ENCODE results near the gene TATDN2. TPM values are rescaled to one million over a fixed set of nuclear protein-coding genes. Genes with fewer than 3 reads are reported as not detected.
A peak's percentile ranks its signal among the peaks of the same experiment; 100 is the strongest.

Gene TATDN2
- total and polyA plus RNA-seq, 4 experiments from 2014 or later, result 8.4 to 79.3 (median 48.1) TPM

DNA sequence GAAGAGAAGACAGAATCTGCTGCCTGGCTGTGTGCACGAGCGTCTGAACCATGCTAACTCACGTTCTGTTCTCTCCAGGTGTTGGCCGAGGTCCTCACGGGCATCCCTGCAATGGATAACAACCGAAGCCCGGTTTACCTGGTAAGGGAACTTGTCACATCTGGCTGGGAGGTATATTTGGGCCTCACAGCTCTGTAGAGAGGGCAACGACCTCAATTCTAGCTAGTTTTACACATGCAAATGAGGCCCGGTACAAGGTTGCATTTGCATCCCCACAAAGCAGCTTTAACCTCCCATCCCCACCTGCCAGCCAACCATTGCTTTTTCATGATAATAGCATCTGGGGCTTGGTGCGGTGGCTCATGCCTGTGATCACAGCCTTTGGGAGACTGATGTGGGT, 22.0 kb upstream of the TATDN2 start:
- peaks cover 0 to 25% of the 10 kb centered on the region in 2 donors for H3K36me3 Mint-ChIP-seq
- Histone ChIP-seq H3K4me1 (ENCODE audit: insufficient read depth, low read length) (peaks cover 64% of the 10 kb centered on the region), H3K4me3 (ENCODE audit: low read length in 2 of 2) (no peak overlapping the region), H3K36me3 (ENCODE audit: insufficient read depth, low read length) (peaks cover 10% of the 10 kb centered on the region), H3K27ac (ENCODE audit: low read depth, low read length) (no peak overlapping the region), H3K27me3 (ENCODE audit: insufficient read depth, low read length) (no peaks in the 10 kb centered on the region), H3K9me3 (ENCODE audit: control insufficient read depth in 1 of 2, low read length in 2 of 2) (no peaks in the 10 kb centered on the region)
- no peak overlapping the region for H3K4me3 Mint-ChIP-seq
- peaks cover 41 to 67% (median 51%) of the 10 kb centered on the region in 4 donors for H3K4me1 Mint-ChIP-seq
- CTCF ChIA-PET (ENCODE audit: partially characterized antibody), result interaction anchor here (0.8 to 1.5 kb wide), 8 partner anchors 17 to 293 kb away, joined by 3 to 7 read pairs (median 4); partner anchors contain the start of gene CRELD1
- H3K27me3 Mint-ChIP-seq, result no peaks in the 10 kb centered on the region
- DNase-seq, result no peak
- intact Hi-C loops (cut with micrococcal nuclease), result no loop called here
- H3K27ac Mint-ChIP-seq, result no peak overlapping the region
- POLR2A ChIA-PET (ENCODE audit: partially characterized antibody), result interaction anchor here (0.9 to 1.5 kb wide), 3 partner anchors 32 to 293 kb away, joined by 3 to 5 read pairs (median 4); partner anchors contain the start of gene CRELD1
- H3K9me3 Mint-ChIP-seq, result no peaks in the 10 kb centered on the region

DNA sequence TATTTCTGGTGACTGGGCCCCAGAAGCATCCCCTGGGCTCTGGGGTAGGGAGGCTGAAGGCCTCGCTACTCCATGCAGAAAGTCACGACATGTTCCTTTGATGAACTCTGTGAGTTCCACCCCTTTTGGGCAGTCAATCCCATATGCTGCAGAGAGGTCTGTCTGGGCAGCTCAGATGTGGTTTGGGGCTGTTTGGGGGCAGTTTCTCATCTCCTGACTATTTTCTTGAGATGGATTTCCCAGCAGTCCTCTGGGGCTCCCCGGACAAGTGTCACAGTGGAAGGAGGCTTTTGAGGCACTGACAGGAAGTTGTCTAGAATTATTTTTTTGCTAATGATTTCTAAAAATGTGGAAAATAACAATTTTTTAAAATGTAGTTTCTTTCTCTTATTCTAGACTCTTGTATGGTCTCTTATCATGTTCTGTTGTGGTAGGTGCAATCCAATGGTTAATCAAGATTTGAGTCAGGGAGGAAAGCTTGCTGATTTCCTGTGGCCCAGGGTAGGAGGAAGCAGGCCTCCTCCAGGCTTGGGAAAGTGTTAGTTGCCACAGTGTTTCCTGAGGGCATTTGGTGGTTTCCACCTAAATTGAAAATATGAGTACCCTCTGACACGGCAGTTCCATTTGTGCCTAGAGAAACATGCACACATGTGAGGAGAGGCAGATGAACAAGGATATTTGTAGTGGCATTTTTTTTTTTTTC, 19.9 kb upstream of the TATDN2 start:
- Mint-ChIP-seq H3K4me1 (peaks cover 34 to 52% (median 40%) of the 10 kb centered on the region in 4 donors), H3K4me3 (peak overlapping the region in 6 of 8 donors; percentile 16 to 58 (median 26)), H3K9me3 (no peaks in the 10 kb centered on the region), H3K27me3 (no peaks in the 10 kb centered on the region), H3K36me3 (peaks cover 0 to 18% of the 10 kb centered on the region in 2 donors), H3K27ac (peak overlapping the region; percentile 5 to 92 (median 79))
- H3K27me3 ChIP-seq (ENCODE audit: insufficient read depth, low read length), result no peaks in the 10 kb centered on the region
- CTCF ChIA-PET (ENCODE audit: partially characterized antibody), result interaction anchor here (1.0 to 2.4 kb wide), 2 partner anchors 34 to 63 kb away, joined by 3 to 7 read pairs; partner anchors contain the start of gene IRAK2
- POLR2A ChIA-PET (ENCODE audit: partially characterized antibody), result interaction anchor here (0.7 to 1.7 kb wide), 6 partner anchors 10 to 295 kb away, joined by 3 to 5 read pairs (median 4); partner anchors contain the start of genes CRELD1 and TATDN2
- H3K27ac ChIP-seq (ENCODE audit: low read depth, low read length), result no peak overlapping the region
- no peaks in the 10 kb centered on the region for H3K9me3 ChIP-seq (ENCODE audit: control insufficient read depth in 1 of 2, low read length in 2 of 2)
- H3K4me3 ChIP-seq (ENCODE audit: low read length in 2 of 2), result no peak overlapping the region
- intact Hi-C loops (cut with micrococcal nuclease), result no loop called here
- H3K4me1 ChIP-seq (ENCODE audit: insufficient read depth, low read length), result peaks cover 44% of the 10 kb centered on the region
- H3K36me3 ChIP-seq (ENCODE audit: insufficient read depth, low read length), result no peaks in the 10 kb centered on the region
- DNase-seq, result no peak

DNA sequence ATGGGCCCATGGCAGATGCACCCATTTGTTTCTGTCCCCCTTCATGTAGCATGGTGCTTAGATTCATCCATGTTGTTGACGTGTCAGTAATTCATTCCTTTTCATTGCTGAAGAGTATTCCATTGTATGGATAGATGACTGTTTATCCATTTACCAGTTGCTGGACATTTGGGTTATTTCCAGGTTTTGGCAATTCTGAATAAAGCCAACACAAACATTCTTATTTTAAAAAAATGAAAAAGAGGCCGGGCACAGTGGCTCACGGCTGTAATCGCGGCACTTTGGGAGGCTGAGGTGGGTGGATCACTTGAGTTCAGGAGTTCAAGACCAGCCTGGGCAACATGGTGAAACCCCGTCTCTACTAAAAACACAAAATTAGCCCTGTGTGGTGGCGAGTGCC, 18.7 kb upstream of the TATDN2 start:
- peaks cover 8 to 17% of the 10 kb centered on the region in 2 donors for H3K36me3 Mint-ChIP-seq
- H3K4me3 Mint-ChIP-seq, result no peak overlapping the region
- Histone ChIP-seq H3K9me3 (ENCODE audit: control insufficient read depth in 1 of 2, low read length in 2 of 2) (no peaks in the 10 kb centered on the region), H3K27me3 (ENCODE audit: insufficient read depth, low read length) (no peaks in the 10 kb centered on the region), H3K4me1 (ENCODE audit: insufficient read depth, low read length) (peaks cover 32% of the 10 kb centered on the region), H3K36me3 (ENCODE audit: insufficient read depth, low read length) (no peaks in the 10 kb centered on the region), H3K27ac (ENCODE audit: low read depth, low read length) (no peak overlapping the region), H3K4me3 (ENCODE audit: low read length in 2 of 2) (no peak overlapping the region)
- no peaks in the 10 kb centered on the region for H3K27me3 Mint-ChIP-seq
- no peak for DNase-seq
- intact Hi-C loops (cut with micrococcal nuclease), result no loop called here
- peaks cover 24 to 40% (median 30%) of the 10 kb centered on the region in 4 donors for H3K4me1 Mint-ChIP-seq
- ChIA-PET CTCF (ENCODE audit: partially characterized antibody) (no interaction called here), POLR2A (ENCODE audit: partially characterized antibody) (interaction anchor here (0.6 to 2.2 kb wide), 4 partner anchors 9 to 36 kb away, joined by 3 to 5 read pairs (median 4); no protein-coding TSS in a partner anchor)
- H3K27ac Mint-ChIP-seq, result peak overlapping the region in 4 of 7 donors; percentile 21 to 79 (median 55)
- H3K9me3 Mint-ChIP-seq, result no peaks in the 10 kb centered on the region

DNA sequence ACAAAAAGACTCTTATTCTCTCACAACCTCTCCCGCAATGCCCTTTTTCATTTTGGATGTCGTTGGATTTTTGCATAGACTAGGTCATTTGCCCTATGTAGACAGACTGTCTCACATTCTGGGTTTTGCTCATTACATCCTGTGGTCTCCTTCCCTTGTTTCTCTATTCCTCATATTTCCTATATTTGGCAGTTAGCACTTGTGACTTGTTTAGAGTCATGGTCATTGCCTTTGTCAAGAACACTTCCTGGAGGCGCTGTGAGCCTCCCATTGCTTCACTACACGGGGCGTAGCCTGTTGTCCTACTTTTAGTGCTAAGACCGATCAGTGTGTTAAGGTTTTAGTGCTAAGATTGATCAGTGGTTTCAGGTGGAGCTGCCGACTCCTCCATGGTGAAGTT, 16.1 kb upstream of the TATDN2 start:
- peaks cover 20 to 31% (median 24%) of the 10 kb centered on the region in 4 donors for H3K4me1 Mint-ChIP-seq
- H3K4me3 Mint-ChIP-seq, result peak overlapping the region in 7 of 8 donors; percentile 30 to 71 (median 60)
- peak overlapping the region in 5 of 7 donors; percentile 18 to 73 (median 72) for H3K27ac Mint-ChIP-seq
- H3K4me1 ChIP-seq (ENCODE audit: insufficient read depth, low read length), result peaks cover 20% of the 10 kb centered on the region
- H3K27me3 Mint-ChIP-seq, result no peaks in the 10 kb centered on the region
- H3K36me3 Mint-ChIP-seq, result peaks cover 14 to 15% of the 10 kb centered on the region in 2 donors
- no peak overlapping the region for H3K27ac ChIP-seq (ENCODE audit: low read depth, low read length)
- ChIA-PET CTCF (ENCODE audit: partially characterized antibody) (interaction anchor here (0.6 to 1.0 kb wide), 2 partner anchors 8 to 32 kb away, joined by 3 to 4 read pairs; no protein-coding TSS in a partner anchor), POLR2A (ENCODE audit: partially characterized antibody) (interaction anchor here (1.0 to 3.3 kb wide), 2 partner anchors 10 to 16 kb away, joined by 3 to 10 read pairs; partner anchors contain the start of gene TATDN2)
- no peak for DNase-seq
- intact Hi-C loops (cut with micrococcal nuclease), result no loop called here
- no peak overlapping the region for H3K4me3 ChIP-seq (ENCODE audit: low read length in 2 of 2)
- no peaks in the 10 kb centered on the region for H3K27me3 ChIP-seq (ENCODE audit: insufficient read depth, low read length)
- H3K9me3 Mint-ChIP-seq, result no peaks in the 10 kb centered on the region
- peaks cover 6% of the 10 kb centered on the region for H3K36me3 ChIP-seq (ENCODE audit: insufficient read depth, low read length)
- H3K9me3 ChIP-seq (ENCODE audit: control insufficient read depth in 1 of 2, low read length in 2 of 2), result no peaks in the 10 kb centered on the region

DNA sequence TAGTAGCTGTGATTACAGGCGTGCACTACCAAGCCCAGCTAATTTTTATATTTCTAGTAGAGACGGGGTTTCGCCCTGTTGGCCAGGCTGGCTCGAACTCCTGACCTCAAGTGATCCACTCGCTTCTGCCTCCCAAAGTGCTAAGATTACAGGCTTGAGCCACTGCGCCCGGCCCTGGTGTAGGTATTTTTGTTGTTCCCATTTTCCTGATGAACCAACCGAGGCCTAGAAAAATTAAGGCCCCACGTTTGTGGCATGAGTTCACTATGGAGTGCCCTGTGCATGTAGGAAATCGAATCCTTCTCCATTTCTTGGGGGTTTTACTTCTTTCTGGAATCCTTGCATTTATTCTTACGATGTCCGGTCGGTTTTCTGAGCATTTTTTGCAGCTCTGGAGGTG, 14.3 kb upstream of the TATDN2 start:
- H3K27ac Mint-ChIP-seq, result no peak overlapping the region
- CTCF ChIA-PET (ENCODE audit: partially characterized antibody), result interaction anchor here (0.8 kb wide), 1 partner anchor 69 kb away, joined by 3 read pairs; the partner anchor contains the start of gene IRAK2
- POLR2A ChIA-PET (ENCODE audit: partially characterized antibody), result interaction anchor here (0.7 to 0.9 kb wide), 2 partner anchors 8 to 11 kb away, joined by 3 read pairs; no protein-coding TSS in a partner anchor
- peaks cover 18% of the 10 kb centered on the region for H3K4me1 ChIP-seq (ENCODE audit: insufficient read depth, low read length)
- no peaks in the 10 kb centered on the region for H3K9me3 Mint-ChIP-seq
- H3K27me3 ChIP-seq (ENCODE audit: insufficient read depth, low read length), result no peaks in the 10 kb centered on the region
- H3K36me3 ChIP-seq (ENCODE audit: insufficient read depth, low read length), result peaks cover 6% of the 10 kb centered on the region
- DNase-seq, result no peak
- no peak overlapping the region for H3K4me3 ChIP-seq (ENCODE audit: low read length in 2 of 2)
- H3K36me3 Mint-ChIP-seq, result peaks cover 18 to 26% of the 10 kb centered on the region in 2 donors
- H3K4me1 Mint-ChIP-seq, result peaks cover 25 to 34% (median 29%) of the 10 kb centered on the region in 4 donors
- H3K27me3 Mint-ChIP-seq, result no peaks in the 10 kb centered on the region
- intact Hi-C loops (cut with micrococcal nuclease), result no loop called here
- H3K4me3 Mint-ChIP-seq, result no peak overlapping the region
- H3K27ac ChIP-seq (ENCODE audit: low read depth, low read length), result no peak overlapping the region
- H3K9me3 ChIP-seq (ENCODE audit: control insufficient read depth in 1 of 2, low read length in 2 of 2), result no peaks in the 10 kb centered on the region

DNA sequence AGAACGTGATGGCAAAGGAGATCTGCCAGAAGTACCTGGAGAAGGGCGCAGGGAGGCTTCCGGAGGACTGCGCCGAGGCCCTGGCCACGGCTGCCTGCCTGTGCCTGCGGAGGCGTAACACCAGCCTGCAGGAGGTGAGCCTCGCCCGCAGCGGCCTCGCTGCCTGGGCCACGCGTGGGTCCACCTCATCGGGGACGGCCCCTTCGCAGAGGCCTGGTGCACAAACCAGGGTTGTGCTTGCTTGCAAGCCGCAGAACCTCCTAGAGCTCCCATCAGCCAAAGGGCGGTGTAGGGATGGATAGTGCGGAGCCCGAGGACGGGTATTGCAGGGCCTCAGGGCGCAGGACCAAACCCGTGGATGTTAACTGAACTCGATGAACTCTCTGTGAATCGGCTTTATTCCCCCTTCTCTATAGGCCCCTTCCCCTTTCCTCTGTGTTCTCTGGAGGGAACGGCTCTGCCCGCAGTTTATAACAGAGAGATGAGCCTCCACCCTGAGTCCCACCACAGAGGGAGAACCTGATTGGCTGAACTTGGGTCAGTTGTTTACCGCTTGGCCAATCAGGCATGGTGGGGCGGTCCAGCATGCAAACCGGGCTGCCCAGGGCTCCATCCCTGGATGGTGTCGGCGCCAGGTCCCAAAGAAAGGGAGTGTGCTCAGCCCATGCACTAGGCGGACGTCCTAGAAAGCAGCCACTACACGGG, 13.6 kb upstream of the TATDN2 start:
- peaks cover 6% of the 10 kb centered on the region for H3K36me3 ChIP-seq (ENCODE audit: insufficient read depth, low read length)
- no peak for DNase-seq
- POLR2A ChIA-PET (ENCODE audit: partially characterized antibody), result interaction anchor here (0.9 kb wide), 1 partner anchor 8 kb away, joined by 3 read pairs; no protein-coding TSS in a partner anchor
- H3K36me3 Mint-ChIP-seq, result peaks cover 21 to 28% of the 10 kb centered on the region in 2 donors
- intact Hi-C loops (cut with micrococcal nuclease), result no loop called here
- no peak overlapping the region for H3K4me3 Mint-ChIP-seq
- H3K27ac ChIP-seq (ENCODE audit: low read depth, low read length), result no peak overlapping the region
- CTCF ChIA-PET (ENCODE audit: partially characterized antibody), result no interaction called here
- no peaks in the 10 kb centered on the region for H3K9me3 Mint-ChIP-seq
- H3K27me3 ChIP-seq (ENCODE audit: insufficient read depth, low read length), result no peaks in the 10 kb centered on the region
- H3K4me1 ChIP-seq (ENCODE audit: insufficient read depth, low read length), result peaks cover 17% of the 10 kb centered on the region
- H3K27ac Mint-ChIP-seq, result no peak overlapping the region
- peaks cover 25 to 35% (median 29%) of the 10 kb centered on the region in 4 donors for H3K4me1 Mint-ChIP-seq
- no peaks in the 10 kb centered on the region for H3K27me3 Mint-ChIP-seq
- H3K9me3 ChIP-seq (ENCODE audit: control insufficient read depth in 1 of 2, low read length in 2 of 2), result no peaks in the 10 kb centered on the region
- no peak overlapping the region for H3K4me3 ChIP-seq (ENCODE audit: low read length in 2 of 2)

DNA sequence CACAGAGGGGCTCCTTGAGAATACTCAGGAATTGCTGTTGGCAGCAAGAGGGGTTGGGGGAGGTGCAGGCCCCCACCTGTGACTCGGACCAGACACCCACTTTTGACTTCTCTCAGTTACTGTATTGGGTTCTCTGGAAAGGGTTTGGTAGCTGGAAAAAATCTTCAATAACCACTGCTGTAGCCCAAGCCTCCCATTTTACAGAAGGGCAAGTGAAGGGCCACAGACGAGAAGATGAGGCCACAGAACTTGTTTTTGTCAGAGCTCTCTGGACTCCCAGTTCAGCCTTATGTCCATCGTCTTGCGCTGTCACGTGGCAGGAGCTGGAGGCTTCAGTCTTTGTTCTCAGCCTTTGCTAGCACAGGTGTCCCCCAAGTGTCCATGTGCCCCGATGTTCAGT, 12.7 kb upstream of the TATDN2 start:
- no peaks in the 10 kb centered on the region for H3K27me3 ChIP-seq (ENCODE audit: insufficient read depth, low read length)
- no peak overlapping the region for H3K4me3 ChIP-seq (ENCODE audit: low read length in 2 of 2)
- CTCF ChIA-PET (ENCODE audit: partially characterized antibody), result no interaction called here
- no peaks in the 10 kb centered on the region for H3K9me3 ChIP-seq (ENCODE audit: control insufficient read depth in 1 of 2, low read length in 2 of 2)
- no peak overlapping the region for H3K27ac ChIP-seq (ENCODE audit: low read depth, low read length)
- peaks cover 18% of the 10 kb centered on the region for H3K4me1 ChIP-seq (ENCODE audit: insufficient read depth, low read length)
- H3K4me1 Mint-ChIP-seq, result peaks cover 25 to 38% (median 31%) of the 10 kb centered on the region in 4 donors
- H3K36me3 ChIP-seq (ENCODE audit: insufficient read depth, low read length), result peaks cover 6% of the 10 kb centered on the region
- peak overlapping the region in 2 of 7 donors; percentile 10 to 57 for H3K27ac Mint-ChIP-seq
- DNase-seq, result no peak
- H3K9me3 Mint-ChIP-seq, result no peaks in the 10 kb centered on the region
- POLR2A ChIA-PET (ENCODE audit: partially characterized antibody), result no interaction called here
- H3K4me3 Mint-ChIP-seq, result no peak overlapping the region
- H3K36me3 Mint-ChIP-seq, result peaks cover 21 to 28% of the 10 kb centered on the region in 2 donors
- intact Hi-C loops (cut with micrococcal nuclease), result no loop called here
- H3K27me3 Mint-ChIP-seq, result no peaks in the 10 kb centered on the region

Data from CD4-positive, alpha-beta memory T cell (primary cell).